Osteoblast (primary cell): ENCODE data around the gene GALNT9. TPM values are rescaled to one million over a fixed set of nuclear protein-coding genes. Genes with fewer than 3 reads are reported as not detected.
"Not testable (repeated sequence)": the region's sequence is repeated elsewhere in the genome, so short reads cannot be mapped to it uniquely, and the experiment has no call there.

Source experiments
- DNase-seq: peaks from one replicate; pipeline ENCODE4 v3.0.0; 2011; ENCODE audit warnings: low spot score, mixed read lengths; ENCODE audit not compliant: insufficient read length; ENCODE audit errors: missing footprints
- H2AFZ ChIP-seq: 2 replicates; pipeline ENCODE4 v1.6.0; 2011; ENCODE audit warnings: mild to moderate bottlenecking, low read length
- H3K27ac ChIP-seq: 2 replicates; pipeline ENCODE4 v1.5.1; 2011; ENCODE audit warnings: mild to moderate bottlenecking, low read depth, low read length, moderate library complexity
- H3K27me3 ChIP-seq: 2 replicates; pipeline ENCODE4 v1.6.0; 2012; ENCODE audit warnings: mild to moderate bottlenecking, control low read depth, inconsistent platforms, low read length, moderate library complexity; ENCODE audit not compliant: insufficient read depth
- H3K36me3 ChIP-seq: 2 replicates; pipeline ENCODE4 v1.5.1; 2011; ENCODE audit warnings: mild to moderate bottlenecking, low read length, control low read depth, moderate library complexity; ENCODE audit not compliant: insufficient read depth
- H3K4me1 ChIP-seq: 2 replicates; pipeline ENCODE4 v1.5.1; 2011; ENCODE audit warnings: mild to moderate bottlenecking, low read length, control low read depth, moderate library complexity; ENCODE audit not compliant: insufficient read depth
- H3K4me2 ChIP-seq: 2 replicates; pipeline ENCODE4 v1.6.0; 2011; ENCODE audit warnings: mild to moderate bottlenecking, low read length; ENCODE audit not compliant: insufficient read depth
- H3K4me3 ChIP-seq: fragments of 200-600 bp; sonication (generic); 3 replicates; pipeline ENCODE4 v1.5.1; 2012; ENCODE audit warnings: mild to moderate bottlenecking, low read length, inconsistent platforms; ENCODE audit not compliant: insufficient read depth
- H3K79me2 ChIP-seq: 2 replicates; pipeline ENCODE4 v1.6.0; 2012; ENCODE audit warnings: mild to moderate bottlenecking, low read length, control low read depth, inconsistent platforms; ENCODE audit not compliant: insufficient read depth
- H3K9me3 ChIP-seq: 2 replicates; pipeline ENCODE4 v1.5.1; 2011; ENCODE audit warnings: low read depth, low read length, control low read depth
- H4K20me1 ChIP-seq: 2 replicates; pipeline ENCODE4 v1.6.0; 2012; ENCODE audit warnings: mild to moderate bottlenecking, low read length, control low read depth; ENCODE audit not compliant: insufficient read depth
- total RNA-seq: library from RNA; depleted of rRNA; stranded (reverse); fragments of >200 nt; gene quantifications from 2 replicates; pipeline ENCODE4 v1.2.3, GENCODE V29; 2012
- TF ChIP-seq, protein P1 (sequence below): IDR thresholded peaks from 2 replicates; pipeline ENCODE4 v1.5.1; 2011; ENCODE audit warnings: mild to moderate bottlenecking, low read depth, low read length, moderate library complexity; ENCODE audit errors: extremely low read depth

The GALNT9 gene
- total RNA-seq, 1 donor: 0.36 TPM

DNA sequence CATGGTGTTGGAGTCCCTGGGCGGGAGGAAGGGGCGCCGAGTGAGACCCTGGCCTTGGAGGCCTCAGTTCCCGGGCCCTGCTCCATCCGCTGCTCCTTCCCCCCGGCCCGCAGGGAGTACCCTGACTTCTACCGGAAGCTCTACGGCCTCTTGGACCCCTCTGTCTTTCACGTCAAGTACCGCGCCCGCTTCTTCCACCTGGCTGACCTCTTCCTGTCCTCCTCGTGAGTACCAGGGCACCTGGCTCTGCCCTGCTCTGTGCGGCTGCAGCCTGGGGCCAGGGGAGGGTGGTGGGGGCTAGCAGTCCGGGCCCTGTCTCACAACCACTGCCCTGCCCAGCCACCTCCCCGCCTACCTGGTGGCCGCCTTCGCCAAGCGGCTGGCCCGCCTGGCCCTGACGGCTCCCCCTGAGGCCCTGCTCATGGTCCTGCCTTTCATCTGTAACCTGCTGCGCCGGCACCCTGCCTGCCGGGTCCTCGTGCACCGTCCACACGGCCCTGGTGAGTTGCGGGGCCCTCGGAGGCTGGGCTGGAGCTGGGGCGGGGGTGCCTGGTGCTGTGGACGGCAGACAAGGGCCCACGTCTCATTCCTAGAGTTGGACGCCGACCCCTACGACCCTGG lies 178.1 kb downstream of the GALNT9 start:
- H3K9me3 ChIP-seq: no peaks in the 10 kb centered on the region
- H3K27ac ChIP-seq: no peak overlapping the region
- peaks cover 16% of the 10 kb centered on the region for H4K20me1 ChIP-seq
- H3K4me2 ChIP-seq: no peak overlapping the region
- peak; percentile 73 for DNase-seq
- H3K4me1 ChIP-seq: no peaks in the 10 kb centered on the region
- no peaks in the 10 kb centered on the region for H3K27me3 ChIP-seq
- no peak overlapping the region for H3K4me3 ChIP-seq
- TF ChIP-seq, protein P1, sequence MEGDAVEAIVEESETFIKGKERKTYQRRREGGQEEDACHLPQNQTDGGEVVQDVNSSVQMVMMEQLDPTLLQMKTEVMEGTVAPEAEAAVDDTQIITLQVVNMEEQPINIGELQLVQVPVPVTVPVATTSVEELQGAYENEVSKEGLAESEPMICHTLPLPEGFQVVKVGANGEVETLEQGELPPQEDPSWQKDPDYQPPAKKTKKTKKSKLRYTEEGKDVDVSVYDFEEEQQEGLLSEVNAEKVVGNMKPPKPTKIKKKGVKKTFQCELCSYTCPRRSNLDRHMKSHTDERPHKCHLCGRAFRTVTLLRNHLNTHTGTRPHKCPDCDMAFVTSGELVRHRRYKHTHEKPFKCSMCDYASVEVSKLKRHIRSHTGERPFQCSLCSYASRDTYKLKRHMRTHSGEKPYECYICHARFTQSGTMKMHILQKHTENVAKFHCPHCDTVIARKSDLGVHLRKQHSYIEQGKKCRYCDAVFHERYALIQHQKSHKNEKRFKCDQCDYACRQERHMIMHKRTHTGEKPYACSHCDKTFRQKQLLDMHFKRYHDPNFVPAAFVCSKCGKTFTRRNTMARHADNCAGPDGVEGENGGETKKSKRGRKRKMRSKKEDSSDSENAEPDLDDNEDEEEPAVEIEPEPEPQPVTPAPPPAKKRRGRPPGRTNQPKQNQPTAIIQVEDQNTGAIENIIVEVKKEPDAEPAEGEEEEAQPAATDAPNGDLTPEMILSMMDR: no peak
- peaks cover 3% of the 10 kb centered on the region for H3K36me3 ChIP-seq
- no peak overlapping the region for H2AFZ ChIP-seq
- H3K79me2 ChIP-seq: peaks cover 12% of the 10 kb centered on the region

DNA sequence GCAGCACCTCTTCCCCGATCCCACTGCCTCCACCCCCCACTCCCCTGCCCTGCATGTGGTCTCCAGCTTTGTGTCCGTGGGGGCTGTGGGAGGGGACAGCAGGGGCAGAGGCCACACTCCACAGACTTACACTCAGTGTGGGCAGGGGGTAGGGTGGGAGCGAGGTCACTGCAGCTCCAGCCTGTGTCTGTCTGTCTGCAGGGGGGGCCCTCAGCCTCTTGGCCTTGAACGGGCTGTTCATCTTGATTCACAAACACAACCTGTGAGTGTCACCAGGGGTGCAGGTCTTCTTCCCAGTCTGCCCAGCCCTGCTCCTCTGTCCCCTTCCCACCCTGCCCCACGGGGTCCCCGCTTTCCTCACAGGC lies 178.6 kb downstream of the GALNT9 start:
- TF ChIP-seq, protein P1: no peak
- H3K4me1 ChIP-seq: no peaks in the 10 kb centered on the region
- H3K9me3 ChIP-seq: no peaks in the 10 kb centered on the region

DNA sequence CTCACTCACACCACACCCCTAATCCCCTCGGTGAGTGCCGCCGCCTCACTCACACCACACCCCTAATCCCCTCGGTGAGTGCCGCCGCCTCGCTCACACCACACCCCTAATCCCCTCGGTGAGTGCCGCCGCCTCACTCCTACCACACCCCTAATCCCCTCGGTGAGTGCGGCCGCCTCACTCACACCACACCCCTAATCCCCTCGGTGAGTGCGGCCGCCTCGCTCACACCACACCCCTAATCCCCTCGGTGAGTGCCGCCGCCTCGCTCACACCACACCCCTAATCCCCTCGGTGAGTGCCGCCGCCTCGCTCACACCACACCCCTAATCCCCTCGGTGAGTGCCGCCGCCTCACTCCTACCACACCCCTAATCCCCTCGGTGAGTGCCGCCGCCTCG lies 179.9 kb downstream of the GALNT9 start:
- not testable (repeated sequence) for DNase-seq

More for the DNA sequence above, 178.6 kb downstream of the GALNT9 start:
- no peaks in the 10 kb centered on the region for H3K36me3 ChIP-seq
- no peak overlapping the region for H3K4me3 ChIP-seq
- H3K27me3 ChIP-seq: no peaks in the 10 kb centered on the region
- no peak overlapping the region for H3K4me2 ChIP-seq
- H2AFZ ChIP-seq: no peak overlapping the region
- peak; percentile 69 for DNase-seq
- peaks cover 17% of the 10 kb centered on the region for H4K20me1 ChIP-seq
- H3K79me2 ChIP-seq: peaks cover 17% of the 10 kb centered on the region
- no peak overlapping the region for H3K27ac ChIP-seq

DNA sequence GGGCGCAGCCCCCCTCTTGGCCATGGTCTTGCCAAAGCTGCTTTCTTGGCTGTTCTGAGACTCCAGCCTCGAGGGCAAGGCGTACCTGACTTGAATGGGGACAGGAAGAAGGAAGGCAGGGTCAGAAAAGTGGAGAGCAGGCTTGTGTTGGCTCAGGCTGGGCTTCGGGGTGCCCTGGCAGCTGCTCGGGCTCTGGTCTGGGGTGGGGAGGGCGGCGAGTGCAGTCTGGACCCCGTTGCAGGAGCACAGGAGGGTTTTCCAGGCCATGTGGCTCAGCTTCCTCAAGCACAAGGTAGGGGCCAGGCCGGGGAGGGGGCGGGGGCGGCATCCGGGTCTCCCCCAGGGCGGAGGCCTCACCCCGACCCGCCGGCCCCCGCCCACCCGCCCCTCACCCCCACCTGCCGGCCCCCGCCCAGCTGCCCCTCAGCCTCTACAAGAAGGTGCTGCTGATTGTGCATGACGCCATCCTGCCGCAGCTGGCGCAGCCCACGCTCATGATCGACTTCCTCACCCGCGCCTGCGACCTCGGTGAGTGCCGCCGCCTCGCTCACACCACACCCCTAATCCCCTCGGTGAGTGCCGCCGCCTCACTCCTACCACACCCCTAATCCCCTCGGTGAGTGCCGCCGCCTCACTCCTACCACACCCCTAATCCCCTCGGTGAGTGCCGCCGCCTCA lies 180.9 kb downstream of the GALNT9 start:
- Histone ChIP-seq H3K27me3 (no peaks in the 10 kb centered on the region), H3K4me3 (no peak overlapping the region), H3K79me2 (peaks cover 34% of the 10 kb centered on the region), H3K36me3 (no peaks in the 10 kb centered on the region), H2AFZ (no peak overlapping the region), H3K4me2 (no peak overlapping the region), H3K9me3 (no peaks in the 10 kb centered on the region), H3K4me1 (peaks cover 8% of the 10 kb centered on the region), H3K27ac (no peak overlapping the region), H4K20me1 (peaks cover 16% of the 10 kb centered on the region)
- peak; percentile 66 for DNase-seq
- TF ChIP-seq, protein P1: no peak

More for the DNA sequence above, 179.9 kb downstream of the GALNT9 start:
- H4K20me1 ChIP-seq: peaks cover 24% of the 10 kb centered on the region
- not testable (repeated sequence) for H3K27me3 ChIP-seq, H3K4me1 ChIP-seq, H3K4me3 ChIP-seq, H3K4me2 ChIP-seq, H3K36me3 ChIP-seq, H3K9me3 ChIP-seq, H3K27ac ChIP-seq, H2AFZ ChIP-seq
- H3K79me2 ChIP-seq: peaks cover 30% of the 10 kb centered on the region
